SHP77 (cell line): ENCODE results near the gene MDC1.
"Not testable (repeated sequence)": the region's sequence is repeated elsewhere in the genome, so short reads cannot be mapped to it uniquely, and the experiment has no call there.

Experiments used
- DNase-seq, 2 experiments: peaks; one replicate each; lab custom pipeline; 2025; lab: John Stamatoyannopoulos, UW

The MDC1 gene

GRCh38 chr6:30723843-30724741 lies 7.0 kb upstream of the MDC1 start:
- DNase-seq: not testable (repeated sequence)

GRCh38 chr6:30723159-30723842 lies 6.2 kb upstream of the MDC1 start:
- DNase-seq: not testable (repeated sequence)

GRCh38 chr6:30722280-30723112 lies 5.4 kb upstream of the MDC1 start:
- peak in 1 of 2 experiments; percentile 40 for DNase-seq

GRCh38 chr6:30722025-30722279 lies 4.9 kb upstream of the MDC1 start:
- DNase-seq: not testable (repeated sequence)

- peak; percentile 72 to 74 for DNase-seq
Measured at GRCh38 chr6:30721198-30722024, 4.3 kb upstream of the MDC1 start.

- DNase-seq: peak in 1 of 2 experiments; percentile 40
Measured at GRCh38 chr6:30720738-30721197, 3.7 kb upstream of the MDC1 start.

GRCh38 chr6:30719791-30720737 lies 3.0 kb upstream of the MDC1 start, which contains the start of gene TUBB:
Gene TUBB (plus strand): TSS chr6:30720352. CDS start chr6:30720507, 155 bp downstream.
- peak; percentile 94 to 97 for DNase-seq

- DNase-seq: no peak
Measured at GRCh38 chr6:30719356-30719755, 2.3 kb upstream of the MDC1 start.

- not testable (repeated sequence) for DNase-seq
Measured at GRCh38 chr6:30717845-30718720, 1.0 kb upstream of the MDC1 start.

- DNase-seq: no peak
Measured at GRCh38 chr6:30716879-30717128, 277 bp downstream of the MDC1 start.

- no peak for DNase-seq
Measured at GRCh38 chr6:30714263-30714662, 2.8 kb downstream of the MDC1 start.

- DNase-seq: no peak
Measured at GRCh38 chr6:30712441-30712945, 4.6 kb downstream of the MDC1 start.

GRCh38 chr6:30711758-30712380 lies 5.2 kb downstream of the MDC1 start:
- no peak for DNase-seq

- DNase-seq: no peak
Measured at GRCh38 chr6:30709101-30709868, 7.8 kb downstream of the MDC1 start.

GRCh38 chr6:30707281-30707850 lies 9.7 kb downstream of the MDC1 start:
- DNase-seq: peak; percentile 74 to 85

GRCh38 chr6:30705620-30706019 lies 11.5 kb downstream of the MDC1 start:
- no peak for DNase-seq

- no peak for DNase-seq
Measured at GRCh38 chr6:30703821-30704220, 13.3 kb downstream of the MDC1 start.

- no peak for DNase-seq
Measured at GRCh38 chr6:30703011-30703410, 14.1 kb downstream of the MDC1 start.
